Measurements from ENCODE around the gene MPPED2. TPM values are rescaled to one million over a fixed set of nuclear protein-coding genes. Genes with fewer than 3 reads are reported as not detected.

Gene MPPED2
- total RNA-seq, 1 donor from 2014 or later = 1.6 TPM

GRCh38 chr11:30543066-30543465, 43.1 kb downstream of the MPPED2 start:
- H3K27me3 ChIP-seq (ENCODE audit: insufficient read depth, low read length) = no peaks in the 10 kb centered on the region
- no peaks in the 10 kb centered on the region for H3K9me3 ChIP-seq (ENCODE audit: insufficient read depth, low read depth, low read length)
- H3K36me3 ChIP-seq (ENCODE audit: insufficient read depth, low read length) = no peaks in the 10 kb centered on the region
- TF ChIP-seq, protein P1, sequence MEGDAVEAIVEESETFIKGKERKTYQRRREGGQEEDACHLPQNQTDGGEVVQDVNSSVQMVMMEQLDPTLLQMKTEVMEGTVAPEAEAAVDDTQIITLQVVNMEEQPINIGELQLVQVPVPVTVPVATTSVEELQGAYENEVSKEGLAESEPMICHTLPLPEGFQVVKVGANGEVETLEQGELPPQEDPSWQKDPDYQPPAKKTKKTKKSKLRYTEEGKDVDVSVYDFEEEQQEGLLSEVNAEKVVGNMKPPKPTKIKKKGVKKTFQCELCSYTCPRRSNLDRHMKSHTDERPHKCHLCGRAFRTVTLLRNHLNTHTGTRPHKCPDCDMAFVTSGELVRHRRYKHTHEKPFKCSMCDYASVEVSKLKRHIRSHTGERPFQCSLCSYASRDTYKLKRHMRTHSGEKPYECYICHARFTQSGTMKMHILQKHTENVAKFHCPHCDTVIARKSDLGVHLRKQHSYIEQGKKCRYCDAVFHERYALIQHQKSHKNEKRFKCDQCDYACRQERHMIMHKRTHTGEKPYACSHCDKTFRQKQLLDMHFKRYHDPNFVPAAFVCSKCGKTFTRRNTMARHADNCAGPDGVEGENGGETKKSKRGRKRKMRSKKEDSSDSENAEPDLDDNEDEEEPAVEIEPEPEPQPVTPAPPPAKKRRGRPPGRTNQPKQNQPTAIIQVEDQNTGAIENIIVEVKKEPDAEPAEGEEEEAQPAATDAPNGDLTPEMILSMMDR (IDR thresholded peaks at IDR 0.05; ENCODE audit: insufficient read depth, low read depth, low read length) = no peak
- TF ChIP-seq EZH2 (IDR thresholded peaks at IDR 0.05; ENCODE audit: insufficient read depth, low read length) = no peak
- H3K27ac ChIP-seq (ENCODE audit: low read depth, low read length) = no peak overlapping the region
- no peak overlapping the region for H3K4me2 ChIP-seq (ENCODE audit: low read length)
- H3K4me1 ChIP-seq (ENCODE audit: insufficient read depth, low read length) = no peaks in the 10 kb centered on the region
- Mint-ChIP-seq H3K4me3 (ENCODE audit: unreplicated experiment) (no peak overlapping the region), H3K4me1 (ENCODE audit: low read depth, unreplicated experiment) (no peaks in the 10 kb centered on the region), H3K9me3 (ENCODE audit: unreplicated experiment) (no peaks in the 10 kb centered on the region), H3K27ac (ENCODE audit: unreplicated experiment) (no peak overlapping the region), H3K27me3 (ENCODE audit: low read depth, unreplicated experiment) (no peaks in the 10 kb centered on the region), H3K36me3 (ENCODE audit: low read depth, unreplicated experiment) (no peaks in the 10 kb centered on the region)
- no peak overlapping the region for H3K4me3 ChIP-seq (ENCODE audit: insufficient read depth, low read depth, low read length)
- DNase-seq (ENCODE audit: low read depth) = no peak
- no peak for FAIRE-seq
- no peak overlapping the region for H3K9ac ChIP-seq (ENCODE audit: low read length)
- H2AFZ ChIP-seq (ENCODE audit: low read depth, low read length) = no peak overlapping the region
- H4K20me1 ChIP-seq (ENCODE audit: insufficient read depth, low read length) = no peaks in the 10 kb centered on the region
- H3K79me2 ChIP-seq (ENCODE audit: insufficient read depth, low read length) = no peaks in the 10 kb centered on the region

DNA sequence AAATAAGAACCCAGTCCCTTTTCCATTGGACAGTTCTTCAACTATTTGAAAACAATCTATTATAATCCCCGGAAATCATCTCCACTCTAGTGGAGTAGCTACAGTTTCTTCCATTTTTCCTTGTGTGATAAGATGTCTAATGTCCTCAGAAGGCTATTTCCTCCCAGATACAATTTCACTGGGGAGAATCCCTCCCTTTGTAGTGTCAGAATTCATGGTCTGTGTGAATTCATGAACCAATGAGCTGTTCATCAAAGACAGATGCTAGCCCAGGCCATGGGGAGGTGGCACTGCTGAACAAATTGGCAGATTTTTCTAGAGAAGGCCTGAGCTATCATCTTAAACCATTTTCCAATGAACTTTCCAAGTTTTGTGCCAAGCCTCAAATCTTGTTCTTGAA, 45.4 kb downstream of the MPPED2 start:
- FAIRE-seq = no peak

DNA sequence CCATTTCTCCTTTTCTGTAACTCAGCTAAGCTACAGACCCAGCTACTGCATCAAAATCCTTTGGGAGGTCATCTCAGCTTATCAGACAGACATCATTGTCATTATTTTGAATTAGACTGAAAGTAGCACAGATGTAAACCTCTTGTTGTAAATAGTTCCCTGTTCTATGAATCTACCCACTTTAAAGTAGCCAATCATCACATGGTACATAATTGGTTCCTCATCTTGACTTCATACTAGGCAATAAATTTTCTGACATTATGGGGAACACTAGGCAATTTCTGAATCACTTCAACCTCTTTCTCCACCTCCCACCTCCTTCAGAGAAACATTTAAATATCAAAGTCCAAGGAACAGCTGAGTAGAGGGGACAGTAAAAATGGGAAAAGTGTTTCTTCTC, 47.9 kb downstream of the MPPED2 start:
- no peak overlapping the region for H3K9ac ChIP-seq (ENCODE audit: low read length)
- no peaks in the 10 kb centered on the region for H3K4me1 ChIP-seq (ENCODE audit: insufficient read depth, low read length)
- Mint-ChIP-seq H3K4me3 (ENCODE audit: unreplicated experiment) (no peak overlapping the region), H3K36me3 (ENCODE audit: low read depth, unreplicated experiment) (no peaks in the 10 kb centered on the region), H3K27me3 (ENCODE audit: low read depth, unreplicated experiment) (no peaks in the 10 kb centered on the region), H3K27ac (ENCODE audit: unreplicated experiment) (no peak overlapping the region), H3K9me3 (ENCODE audit: unreplicated experiment) (no peaks in the 10 kb centered on the region), H3K4me1 (ENCODE audit: low read depth, unreplicated experiment) (peaks cover 1% of the 10 kb centered on the region)
- no peaks in the 10 kb centered on the region for H3K27me3 ChIP-seq (ENCODE audit: insufficient read depth, low read length)
- H3K79me2 ChIP-seq (ENCODE audit: insufficient read depth, low read length) = no peaks in the 10 kb centered on the region
- H3K9me3 ChIP-seq (ENCODE audit: insufficient read depth, low read depth, low read length) = no peaks in the 10 kb centered on the region
- H3K4me2 ChIP-seq (ENCODE audit: low read length) = no peak overlapping the region
- H3K27ac ChIP-seq (ENCODE audit: low read depth, low read length) = no peak overlapping the region
- no peaks in the 10 kb centered on the region for H4K20me1 ChIP-seq (ENCODE audit: insufficient read depth, low read length)
- H3K36me3 ChIP-seq (ENCODE audit: insufficient read depth, low read length) = no peaks in the 10 kb centered on the region
- H2AFZ ChIP-seq (ENCODE audit: low read depth, low read length) = no peak overlapping the region
- no peak for FAIRE-seq
- TF ChIP-seq EZH2 (IDR thresholded peaks at IDR 0.05; ENCODE audit: insufficient read depth, low read length) = no peak
- TF ChIP-seq, protein P1 (IDR thresholded peaks at IDR 0.05; ENCODE audit: insufficient read depth, low read depth, low read length) = no peak
- H3K4me3 ChIP-seq (ENCODE audit: insufficient read depth, low read depth, low read length) = no peak overlapping the region
- DNase-seq (ENCODE audit: low read depth) = no peak

More for the DNA sequence above, 45.4 kb downstream of the MPPED2 start:
- H3K9ac ChIP-seq (ENCODE audit: low read length) = no peak overlapping the region
- Mint-ChIP-seq H3K9me3 (ENCODE audit: unreplicated experiment) (no peaks in the 10 kb centered on the region), H3K36me3 (ENCODE audit: low read depth, unreplicated experiment) (no peaks in the 10 kb centered on the region), H3K4me3 (ENCODE audit: unreplicated experiment) (no peak overlapping the region), H3K27ac (ENCODE audit: unreplicated experiment) (no peak overlapping the region), H3K4me1 (ENCODE audit: low read depth, unreplicated experiment) (no peaks in the 10 kb centered on the region), H3K27me3 (ENCODE audit: low read depth, unreplicated experiment) (no peaks in the 10 kb centered on the region)
- no peaks in the 10 kb centered on the region for H4K20me1 ChIP-seq (ENCODE audit: insufficient read depth, low read length)
- H3K27me3 ChIP-seq (ENCODE audit: insufficient read depth, low read length) = no peaks in the 10 kb centered on the region
- no peak overlapping the region for H3K27ac ChIP-seq (ENCODE audit: low read depth, low read length)
- H3K4me1 ChIP-seq (ENCODE audit: insufficient read depth, low read length) = no peaks in the 10 kb centered on the region
- H3K4me2 ChIP-seq (ENCODE audit: low read length) = no peak overlapping the region
- no peaks in the 10 kb centered on the region for H3K36me3 ChIP-seq (ENCODE audit: insufficient read depth, low read length)
- no peak for DNase-seq (ENCODE audit: low read depth)
- no peak overlapping the region for H3K4me3 ChIP-seq (ENCODE audit: insufficient read depth, low read depth, low read length)
- H3K79me2 ChIP-seq (ENCODE audit: insufficient read depth, low read length) = no peaks in the 10 kb centered on the region
- H3K9me3 ChIP-seq (ENCODE audit: insufficient read depth, low read depth, low read length) = no peaks in the 10 kb centered on the region
- TF ChIP-seq EZH2 (IDR thresholded peaks at IDR 0.05; ENCODE audit: insufficient read depth, low read length) = no peak
- TF ChIP-seq, protein P1 (IDR thresholded peaks at IDR 0.05; ENCODE audit: insufficient read depth, low read depth, low read length) = no peak
- no peak overlapping the region for H2AFZ ChIP-seq (ENCODE audit: low read depth, low read length)
